OCI-LY7 (cell line): ENCODE measurements around the gene CENPQ. TPM values are rescaled to one million over a fixed set of nuclear protein-coding genes. Genes with fewer than 3 reads are reported as not detected.

Source experiments
- BruUV-seq: library from RNA; stranded (reverse); fragments of 400-500 nt; replicated peaks from 2 replicates; lab custom pipeline; 2021; lab: Mats Ljungman, UMichigan
- CTCF ChIA-PET: fragments of 300-600 bp; sonication (Branson Sonifier 250); formaldehyde crosslinking; loops from one replicate; lab custom pipeline; 2022; ENCODE audit warnings: antibody characterized with exemption; ENCODE audit not compliant: unreplicated experiment; lab: Charles Lee
- POLR2A ChIA-PET: fragments of 300-600 bp; sonication (Branson Sonifier 250); formaldehyde crosslinking; loops from one replicate; lab custom pipeline; 2022; ENCODE audit warnings: antibody characterized with exemption; lab: Charles Lee
- DNase-seq: peaks from one replicate; pipeline ENCODE4 v3.0.0-alpha.2; 2015; ENCODE audit warnings: low spot score
- H2AFZ ChIP-seq: fragments of 200-600 bp; sonication (generic), shearing (Covaris generic); 2 replicates; pipeline ENCODE4 v1.6.1; 2014; ENCODE audit warnings: mild to moderate bottlenecking, antibody characterized with exemption, low read length, moderate library complexity
- H3K27ac ChIP-seq: fragments of 200-600 bp; sonication (generic); 2 replicates; pipeline ENCODE4 v1.5.1; 2014; ENCODE audit warnings: mixed run types, low read depth, mild to moderate bottlenecking, moderate library complexity, low read length, inconsistent platforms; ENCODE audit not compliant: poor library complexity, severe bottlenecking
- H3K36me3 ChIP-seq: fragments of 200-600 bp; sonication (generic); 2 replicates; pipeline ENCODE4 v1.6.1; 2014; ENCODE audit warnings: mild to moderate bottlenecking, antibody characterized with exemption, low read length, moderate library complexity, mixed read lengths; ENCODE audit not compliant: insufficient read depth
- H3K4me1 ChIP-seq: fragments of 200-600 bp; sonication (generic); 2 replicates; pipeline ENCODE4 v1.5.1; 2014; ENCODE audit warnings: mild to moderate bottlenecking, low read length; ENCODE audit not compliant: insufficient read depth, poor library complexity, severe bottlenecking
- H3K4me2 ChIP-seq: fragments of 200-600 bp; sonication (generic); 2 replicates; pipeline ENCODE4 v1.6.1; 2014; ENCODE audit warnings: mild to moderate bottlenecking, low read length
- H3K4me3 ChIP-seq: fragments of 200-600 bp; sonication (generic); 2 replicates; pipeline ENCODE4 v1.5.1; 2014; ENCODE audit warnings: mild to moderate bottlenecking, low read depth, low read length; ENCODE audit not compliant: poor library complexity, severe bottlenecking
- H3K79me2 ChIP-seq: fragments of 200-600 bp; sonication (generic); 2 replicates; pipeline ENCODE4 v1.6.1; 2016; ENCODE audit warnings: low read depth, mild to moderate bottlenecking, low read length, moderate library complexity, mixed read lengths; ENCODE audit not compliant: insufficient read depth
- H3K9me2 ChIP-seq: fragments of 200-600 bp; sonication (generic); 2 replicates; pipeline ENCODE4 v1.6.1; 2016; ENCODE audit warnings: mild to moderate bottlenecking, low read length, mixed read lengths; ENCODE audit not compliant: insufficient read depth
- H3K9me3 ChIP-seq: fragments of 200-600 bp; sonication (generic); 2 replicates; pipeline ENCODE4 v1.6.1; 2014; ENCODE audit warnings: mild to moderate bottlenecking, mixed run types, low read length, mixed read lengths
- H4K20me1 ChIP-seq: fragments of 200-600 bp; sonication (generic); 2 replicates; pipeline ENCODE4 v1.6.1; 2014; ENCODE audit warnings: mild to moderate bottlenecking, antibody characterized with exemption, low read length, moderate library complexity, mixed read lengths; ENCODE audit not compliant: insufficient read depth
- EZH2phosphoT487 ChIP-seq: fragments of 200-600 bp; sonication (generic); IDR thresholded peaks from 2 replicates; pipeline ENCODE4 v1.6.1; 2018; ENCODE audit warnings: low read depth, borderline replicate concordance, mild to moderate bottlenecking, mixed run types, antibody characterized with exemption, low read length, moderate library complexity, mixed read lengths
- intact Hi-C: fragments of 100-400 bp; cut with micrococcal nuclease; formaldehyde crosslinking; loops from one replicate; pipeline ENCODE4 v1.10.0; 2022; ENCODE audit not compliant: unreplicated experiment
- total RNA-seq, 2 experiments: library from RNA; depleted of rRNA in 1 of 2; stranded (reverse); fragments of >200 nt in 1 of 2; shearing (Covaris generic) in 1 of 2; gene quantifications; 2 replicates each; pipeline ENCODE4 v1.2.3, GENCODE V29; 2014 to 2022
- TF ChIP-seq, protein P1 (sequence below): fragments of 200-600 bp; sonication (generic); conservative IDR thresholded peaks from 2 replicates; pipeline ENCODE4 v1.5.1; 2014; ENCODE audit warnings: mild to moderate bottlenecking, antibody characterized with exemption, low read length, moderate library complexity, mixed read lengths

The CENPQ gene
- total RNA-seq, 2 experiments from 2014 or later: 7.4 to 10.4 TPM

DNA sequence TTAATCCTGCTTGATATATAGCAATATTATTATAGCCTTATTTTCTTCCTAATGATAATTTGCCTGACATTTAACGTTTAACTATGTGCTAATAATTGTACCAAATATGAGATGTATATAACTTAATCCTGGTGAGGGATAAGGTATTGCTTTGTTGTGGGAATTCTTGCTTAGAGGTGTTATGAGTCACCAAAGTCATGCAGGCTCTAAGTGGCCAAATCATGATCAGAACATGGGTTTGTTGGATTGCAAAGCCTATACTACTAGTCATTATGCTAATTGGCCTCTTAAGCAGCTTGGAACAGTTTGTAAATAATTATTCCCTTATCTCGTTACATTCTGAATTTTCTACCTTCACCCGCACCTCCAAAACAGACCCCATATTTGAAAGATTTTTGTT lies 65.4 kb downstream of the CENPQ start:
- CTCF ChIA-PET: no interaction called here

DNA sequence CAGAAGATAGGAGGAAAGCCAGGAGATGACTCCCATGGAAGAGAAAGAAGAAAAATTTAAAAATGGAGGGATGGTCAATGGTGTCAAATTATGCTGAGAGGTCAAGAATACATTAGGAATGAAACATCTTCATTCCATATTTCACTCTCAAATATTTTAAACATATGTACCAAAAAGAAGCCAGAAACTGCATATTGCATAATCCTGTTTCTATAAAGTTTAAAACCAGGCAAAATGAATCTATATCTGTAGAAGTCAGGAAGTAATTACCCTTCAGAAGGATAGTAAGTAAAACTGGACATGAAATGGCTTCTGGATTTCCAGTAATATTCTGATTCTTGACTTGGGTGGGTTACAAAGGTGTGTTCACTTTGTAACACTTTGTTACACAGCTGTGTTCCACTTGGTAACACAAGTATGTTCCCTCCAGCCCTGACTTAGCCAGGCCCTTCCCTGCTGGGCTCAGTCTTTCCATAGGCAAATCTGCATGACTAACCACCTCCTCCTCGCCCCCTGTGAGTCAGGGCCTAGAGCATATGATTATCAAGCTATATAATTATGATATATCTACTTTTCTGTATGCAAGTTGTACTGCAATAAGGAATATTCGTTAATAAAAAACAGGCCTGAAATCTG lies 67.1 kb downstream of the CENPQ start:
- intact Hi-C loops: no loop called here
- Histone ChIP-seq H3K79me2 (no peaks in the 10 kb centered on the region), H3K27ac (no peak overlapping the region), H4K20me1 (no peaks in the 10 kb centered on the region), H3K4me3 (no peak overlapping the region), H3K9me2 (no peaks in the 10 kb centered on the region), H3K36me3 (no peaks in the 10 kb centered on the region), H3K4me2 (no peak overlapping the region), H2AFZ (no peak overlapping the region), H3K9me3 (no peaks in the 10 kb centered on the region), H3K4me1 (no peaks in the 10 kb centered on the region)
- TF ChIP-seq, protein P1, sequence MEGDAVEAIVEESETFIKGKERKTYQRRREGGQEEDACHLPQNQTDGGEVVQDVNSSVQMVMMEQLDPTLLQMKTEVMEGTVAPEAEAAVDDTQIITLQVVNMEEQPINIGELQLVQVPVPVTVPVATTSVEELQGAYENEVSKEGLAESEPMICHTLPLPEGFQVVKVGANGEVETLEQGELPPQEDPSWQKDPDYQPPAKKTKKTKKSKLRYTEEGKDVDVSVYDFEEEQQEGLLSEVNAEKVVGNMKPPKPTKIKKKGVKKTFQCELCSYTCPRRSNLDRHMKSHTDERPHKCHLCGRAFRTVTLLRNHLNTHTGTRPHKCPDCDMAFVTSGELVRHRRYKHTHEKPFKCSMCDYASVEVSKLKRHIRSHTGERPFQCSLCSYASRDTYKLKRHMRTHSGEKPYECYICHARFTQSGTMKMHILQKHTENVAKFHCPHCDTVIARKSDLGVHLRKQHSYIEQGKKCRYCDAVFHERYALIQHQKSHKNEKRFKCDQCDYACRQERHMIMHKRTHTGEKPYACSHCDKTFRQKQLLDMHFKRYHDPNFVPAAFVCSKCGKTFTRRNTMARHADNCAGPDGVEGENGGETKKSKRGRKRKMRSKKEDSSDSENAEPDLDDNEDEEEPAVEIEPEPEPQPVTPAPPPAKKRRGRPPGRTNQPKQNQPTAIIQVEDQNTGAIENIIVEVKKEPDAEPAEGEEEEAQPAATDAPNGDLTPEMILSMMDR: no peak
- TF ChIP-seq EZH2phosphoT487: no peak
- ChIA-PET POLR2A (no interaction called here), CTCF (no interaction called here)
- no peak for DNase-seq
- no TSS peak for BruUV-seq

More for the DNA sequence above, 65.4 kb downstream of the CENPQ start:
- no peaks in the 10 kb centered on the region for H3K9me3 ChIP-seq
- TF ChIP-seq, protein P1: no peak
- TF ChIP-seq EZH2phosphoT487: no peak
- BruUV-seq: no TSS peak
- intact Hi-C loops: no loop called here
- H3K4me3 ChIP-seq: no peak overlapping the region
- no peaks in the 10 kb centered on the region for H3K9me2 ChIP-seq
- no peak overlapping the region for H2AFZ ChIP-seq
- no peak overlapping the region for H3K27ac ChIP-seq
- H4K20me1 ChIP-seq: no peaks in the 10 kb centered on the region
- no peaks in the 10 kb centered on the region for H3K36me3 ChIP-seq
- H3K79me2 ChIP-seq: no peaks in the 10 kb centered on the region
- no peaks in the 10 kb centered on the region for H3K4me1 ChIP-seq
- H3K4me2 ChIP-seq: no peak overlapping the region
- POLR2A ChIA-PET: no interaction called here
- no peak for DNase-seq
